ENCODE results near the gene UPF1.

- TF ChIP-seq, protein P1, sequence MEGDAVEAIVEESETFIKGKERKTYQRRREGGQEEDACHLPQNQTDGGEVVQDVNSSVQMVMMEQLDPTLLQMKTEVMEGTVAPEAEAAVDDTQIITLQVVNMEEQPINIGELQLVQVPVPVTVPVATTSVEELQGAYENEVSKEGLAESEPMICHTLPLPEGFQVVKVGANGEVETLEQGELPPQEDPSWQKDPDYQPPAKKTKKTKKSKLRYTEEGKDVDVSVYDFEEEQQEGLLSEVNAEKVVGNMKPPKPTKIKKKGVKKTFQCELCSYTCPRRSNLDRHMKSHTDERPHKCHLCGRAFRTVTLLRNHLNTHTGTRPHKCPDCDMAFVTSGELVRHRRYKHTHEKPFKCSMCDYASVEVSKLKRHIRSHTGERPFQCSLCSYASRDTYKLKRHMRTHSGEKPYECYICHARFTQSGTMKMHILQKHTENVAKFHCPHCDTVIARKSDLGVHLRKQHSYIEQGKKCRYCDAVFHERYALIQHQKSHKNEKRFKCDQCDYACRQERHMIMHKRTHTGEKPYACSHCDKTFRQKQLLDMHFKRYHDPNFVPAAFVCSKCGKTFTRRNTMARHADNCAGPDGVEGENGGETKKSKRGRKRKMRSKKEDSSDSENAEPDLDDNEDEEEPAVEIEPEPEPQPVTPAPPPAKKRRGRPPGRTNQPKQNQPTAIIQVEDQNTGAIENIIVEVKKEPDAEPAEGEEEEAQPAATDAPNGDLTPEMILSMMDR (IDR thresholded peaks at IDR 0.05), result no peak
- TF ChIP-seq POLR2A (IDR thresholded peaks at IDR 0.05) (no peak), EP300 (IDR thresholded peaks at IDR 0.05) (no peak), POLR2AphosphoS5 (IDR thresholded peaks at IDR 0.05) (no peak)
Measured at GRCh38 chr19:18867199-18867598, 35.4 kb downstream of the UPF1 start.
